GM19397 (cell line): ENCODE data around the gene JAK1.

Experiments used
- ATAC-seq: cut with Tn5 transposase; IDR thresholded peaks from one replicate; pipeline ENCODE4 v1.9.1; 2021; ENCODE audit warnings: mild to moderate bottlenecking, moderate library complexity; ENCODE audit not compliant: unreplicated experiment

The JAK1 gene

DNA sequence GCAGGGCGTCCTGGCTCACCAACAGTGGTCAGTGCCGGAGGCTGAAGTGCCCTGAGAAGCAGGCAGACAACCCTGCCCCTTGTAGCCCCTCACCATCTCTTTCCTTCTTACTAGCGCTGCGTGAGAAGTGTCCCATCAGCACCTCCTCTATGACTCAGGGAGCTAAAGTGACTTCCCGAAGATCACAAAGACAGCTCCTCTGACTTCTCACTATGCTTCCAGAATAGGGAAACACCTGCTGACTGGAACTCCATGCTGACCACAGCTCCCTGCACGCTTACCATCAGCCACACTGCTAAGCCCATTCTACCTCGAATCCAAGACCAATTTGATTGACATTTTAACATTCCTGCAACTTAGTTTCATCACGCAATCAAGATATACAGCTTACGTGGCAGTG, 92.8 kb downstream of the JAK1 start:
- ATAC-seq, result no peak

DNA sequence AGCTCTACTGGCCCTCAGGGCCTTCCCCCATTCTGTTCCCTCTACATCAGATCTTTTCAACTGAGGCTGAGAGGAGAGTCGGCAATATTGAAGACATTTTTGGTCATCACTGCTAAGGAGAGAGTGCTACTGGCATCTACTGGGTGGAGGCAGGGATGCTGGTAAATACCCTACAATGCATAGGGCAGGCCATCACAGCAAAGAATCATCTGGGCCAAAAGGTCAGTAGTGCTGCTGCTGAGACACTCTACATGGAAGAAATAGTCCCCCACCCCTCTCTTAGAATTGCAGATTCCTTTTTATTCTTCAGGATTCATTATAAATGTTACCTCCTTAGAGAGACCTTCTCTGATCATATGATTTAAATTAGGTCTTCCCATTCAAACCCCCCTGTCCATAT, 94.3 kb downstream of the JAK1 start:
- ATAC-seq, result no peak

DNA sequence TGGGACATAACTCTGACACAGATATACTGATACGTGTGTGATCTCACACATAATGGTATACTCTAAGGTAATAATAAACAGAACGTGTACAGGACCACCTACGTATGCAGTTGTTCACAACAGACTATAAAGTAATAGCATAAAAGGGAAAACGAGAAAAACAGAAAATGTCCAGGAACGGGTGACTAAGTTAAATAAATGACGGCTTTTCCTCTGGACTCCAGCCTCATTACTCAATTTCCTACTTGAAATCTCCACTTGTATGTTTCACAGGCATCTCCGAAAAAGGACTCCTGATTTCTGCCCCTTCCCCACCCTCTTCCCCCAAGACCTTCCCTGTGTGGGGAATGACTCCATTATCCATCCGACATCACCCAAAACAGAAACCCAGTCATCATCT, 95.1 kb downstream of the JAK1 start:
- no peak for ATAC-seq

DNA sequence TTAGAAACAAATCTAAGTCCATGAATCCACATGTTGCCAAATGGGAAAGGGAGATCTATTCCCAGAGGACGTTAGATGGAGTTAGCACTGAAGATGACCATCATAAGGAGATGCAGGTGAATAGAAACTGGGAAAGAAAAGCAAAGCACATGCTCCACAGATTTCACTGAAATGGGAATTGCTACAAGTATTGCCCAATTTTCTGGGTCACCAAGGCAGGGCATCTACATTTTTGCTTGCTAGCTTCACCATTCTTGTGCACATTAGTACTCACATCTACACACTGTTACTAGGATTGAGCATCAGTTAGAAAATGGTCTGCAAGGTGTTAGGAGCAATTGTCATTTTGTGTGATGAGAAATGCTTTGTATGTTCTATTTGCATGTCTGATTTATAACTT, 99.1 kb downstream of the JAK1 start:
- no peak for ATAC-seq

DNA sequence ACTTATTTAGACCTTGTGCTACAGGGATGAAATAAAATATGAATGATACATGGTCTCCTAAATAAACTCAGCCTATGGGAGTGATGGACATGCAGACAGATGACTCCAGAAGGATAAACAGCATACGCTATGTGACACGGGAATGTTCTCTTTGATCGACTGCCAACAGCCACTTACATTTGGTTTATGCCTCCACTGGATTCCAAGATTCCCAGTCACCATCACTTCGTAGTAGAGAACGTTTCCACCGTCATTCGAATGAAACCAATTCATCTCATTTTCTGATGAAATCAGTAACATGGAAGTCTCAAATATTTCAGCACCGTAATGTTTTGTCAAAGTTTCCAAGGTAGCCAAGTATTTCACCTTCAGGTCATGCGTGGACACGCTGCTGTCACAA, 99.7 kb downstream of the JAK1 start:
- ATAC-seq, result no peak

DNA sequence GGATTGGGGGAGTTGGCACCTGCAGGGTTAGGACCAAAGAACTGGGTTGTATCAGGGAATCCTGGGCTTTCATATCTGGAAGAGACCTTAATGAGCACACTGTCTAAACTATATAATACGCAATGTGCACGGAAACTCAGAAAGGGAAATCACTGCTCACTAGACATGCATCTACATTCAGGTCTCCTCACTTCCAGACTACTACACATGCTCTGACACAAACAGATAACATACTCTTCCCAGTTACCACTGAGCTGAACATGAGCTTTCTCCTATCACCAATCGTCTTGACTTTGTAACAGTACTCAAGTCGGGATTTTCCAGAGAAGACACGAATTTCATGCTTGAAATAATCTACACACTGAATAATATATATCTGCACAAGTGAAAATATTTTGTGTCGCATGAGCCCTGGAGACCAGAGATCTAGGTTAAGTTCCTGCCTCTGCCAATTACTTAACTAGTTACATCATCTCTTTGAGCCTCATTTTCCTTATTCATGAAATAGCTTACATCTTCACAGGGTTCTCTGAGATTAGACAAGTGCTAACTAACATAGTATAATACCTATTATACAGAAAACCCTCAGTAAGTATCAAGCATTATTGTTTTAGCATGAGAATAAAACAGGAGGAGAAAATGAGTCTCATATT, 101.1 kb downstream of the JAK1 start:
- no peak for ATAC-seq

DNA sequence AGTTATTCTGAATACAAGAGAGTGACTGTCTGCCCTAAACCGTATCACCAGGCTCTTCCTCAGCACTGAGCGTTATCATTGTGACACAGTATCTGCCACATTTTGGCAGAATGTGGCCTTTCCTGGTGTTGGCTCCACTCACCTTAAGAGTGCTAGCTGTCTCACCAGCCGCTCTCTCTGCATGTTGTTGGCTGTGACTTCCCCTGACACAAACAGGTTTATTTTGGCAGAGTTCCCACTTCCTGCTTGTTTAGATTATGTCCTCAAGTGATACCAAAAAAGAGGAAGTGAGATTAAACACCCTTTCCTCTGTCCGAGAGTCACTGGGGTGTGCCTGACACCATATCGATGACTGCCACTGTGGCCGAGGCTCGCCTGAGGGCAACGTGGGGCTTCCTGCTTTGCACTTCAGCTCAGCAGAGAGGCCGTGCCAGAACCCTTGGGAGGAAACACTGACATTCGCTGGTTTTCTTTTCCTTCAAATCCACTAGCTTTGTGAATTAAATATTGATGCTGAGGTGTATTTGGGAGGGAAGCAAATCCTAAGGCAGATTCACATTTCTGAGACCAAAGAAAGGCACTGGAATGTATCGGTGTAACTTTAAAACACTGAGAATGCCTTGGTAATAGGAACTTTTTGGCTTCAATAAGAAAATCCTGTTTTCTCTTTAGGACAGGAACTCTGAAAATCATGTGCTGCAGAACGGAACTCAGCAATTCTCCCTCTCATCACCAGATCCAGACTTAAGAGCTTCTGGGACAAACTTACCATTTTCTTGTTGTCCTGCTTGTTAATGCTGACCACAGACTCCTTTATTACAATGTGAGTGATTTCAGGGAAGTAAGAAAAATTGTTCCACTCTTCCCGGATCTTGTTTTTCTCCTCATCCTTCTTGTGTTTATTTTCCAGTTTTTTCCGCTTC, 102.1 kb downstream of the JAK1 start:
- peak; percentile 99 for ATAC-seq

DNA sequence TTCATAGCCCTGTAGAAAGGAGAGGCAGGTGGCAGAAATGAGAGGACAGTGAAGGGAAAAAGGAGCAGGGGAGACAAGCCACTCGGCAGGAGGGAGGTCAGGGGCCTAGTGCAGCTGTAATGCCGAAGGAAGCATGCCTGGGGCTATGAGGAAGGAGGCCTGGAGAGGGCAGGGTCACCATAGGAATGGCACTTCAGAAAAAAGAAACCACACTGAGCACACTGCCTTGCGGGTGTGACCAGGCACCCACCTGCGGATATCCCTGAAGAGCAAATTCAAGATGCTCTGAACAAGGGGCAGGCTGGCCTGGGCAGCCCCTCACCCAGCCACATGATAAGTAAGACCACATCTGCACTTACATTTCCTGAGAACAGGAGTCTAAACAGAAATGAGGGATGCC, 104.7 kb downstream of the JAK1 start:
- ATAC-seq, result no peak

DNA sequence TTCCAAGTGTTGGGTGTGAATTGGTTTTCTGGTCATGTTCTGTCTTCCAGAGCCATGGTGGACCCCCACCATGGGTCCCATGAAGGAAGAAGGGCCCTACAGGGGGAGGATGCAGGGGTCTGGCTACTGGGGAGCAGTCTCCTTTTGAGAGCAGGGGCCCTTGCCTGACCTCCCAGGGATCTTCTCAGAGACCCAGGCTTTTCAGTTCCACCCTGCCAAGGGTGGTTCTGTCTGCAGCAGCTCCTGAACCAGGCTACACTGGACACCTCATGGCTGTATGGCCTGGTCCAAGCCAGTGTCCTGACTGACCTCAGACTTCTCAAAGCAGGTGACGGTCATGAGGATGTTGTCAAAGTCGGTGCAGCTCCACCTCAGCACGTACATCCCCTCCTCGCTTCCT, 109.0 kb downstream of the JAK1 start:
- no peak for ATAC-seq

DNA sequence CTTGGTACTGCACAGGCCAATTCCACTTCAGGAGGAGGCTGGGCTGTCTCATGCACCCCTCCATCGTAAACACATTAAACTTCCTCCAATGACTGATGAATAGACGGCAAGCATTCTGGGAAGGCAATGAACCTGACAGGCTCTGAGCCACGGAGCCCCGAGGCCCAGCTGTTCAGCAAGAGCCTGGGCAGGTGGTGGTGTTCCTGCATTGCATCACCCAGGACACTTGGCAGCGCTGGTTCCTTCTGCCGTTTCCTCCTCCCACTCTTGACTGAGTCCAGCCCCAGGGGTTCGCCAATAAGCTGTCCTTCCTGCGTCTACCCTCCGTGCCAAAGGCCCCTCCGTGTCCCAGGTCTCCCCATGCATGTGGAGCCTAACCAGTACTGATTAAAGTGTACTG, 109.8 kb downstream of the JAK1 start:
- ATAC-seq, result no peak

DNA sequence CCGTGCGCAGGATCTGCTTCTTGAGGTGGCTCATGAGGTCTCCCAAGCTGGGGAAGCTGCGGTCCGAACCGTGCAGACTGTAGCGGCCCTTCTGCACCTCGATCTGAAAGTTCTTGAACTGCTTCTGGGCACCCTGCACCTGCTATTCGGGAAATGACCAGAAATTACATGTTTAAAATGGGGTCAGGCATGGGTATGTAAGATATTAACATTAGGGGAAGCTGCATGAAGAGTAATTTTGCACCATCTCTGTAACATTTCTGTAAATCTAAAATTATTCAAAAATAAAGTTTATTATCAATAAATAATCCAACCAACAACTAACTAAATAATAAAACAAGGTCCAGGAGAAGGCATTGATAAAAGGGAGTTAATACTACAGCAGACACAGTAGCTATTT, 110.8 kb downstream of the JAK1 start:
- no peak for ATAC-seq

DNA sequence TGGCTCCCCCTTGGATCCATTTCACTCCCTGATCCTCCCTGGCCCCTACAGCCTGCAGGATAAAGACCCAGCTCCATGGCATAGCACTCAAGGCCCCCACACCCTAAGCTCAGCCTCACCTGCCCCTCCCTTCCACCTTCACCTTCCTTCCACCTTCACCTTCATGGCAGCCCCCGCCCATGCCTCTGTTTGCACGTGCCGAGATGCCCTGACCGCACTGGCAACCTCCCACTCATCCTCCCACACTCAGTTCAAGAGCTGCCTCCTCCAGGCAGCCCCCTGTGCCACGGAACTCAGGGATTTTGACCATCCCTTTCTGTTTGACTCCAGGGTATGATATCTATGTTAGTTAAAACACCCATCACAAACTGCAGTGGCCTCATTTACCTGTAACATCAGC, 111.7 kb downstream of the JAK1 start:
- ATAC-seq, result no peak

DNA sequence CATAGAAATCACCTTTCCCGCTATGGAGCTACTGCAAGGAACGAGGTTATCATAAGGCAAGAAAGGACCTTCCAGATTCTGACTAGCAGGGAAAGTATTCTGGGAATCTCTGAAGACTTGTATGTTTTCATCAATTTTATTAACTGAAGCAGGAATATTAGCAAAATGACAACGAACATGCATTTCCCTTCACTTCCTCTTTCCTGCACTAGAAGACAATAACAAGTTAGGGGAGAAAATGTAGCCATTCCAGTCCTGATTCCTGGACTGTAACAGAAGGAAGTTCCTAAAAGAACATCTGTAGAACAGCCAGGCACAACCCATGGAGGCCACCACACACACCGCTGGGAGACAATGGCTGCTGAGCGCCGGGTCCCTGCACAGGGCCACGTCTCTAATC, 114.7 kb downstream of the JAK1 start:
- no peak for ATAC-seq

DNA sequence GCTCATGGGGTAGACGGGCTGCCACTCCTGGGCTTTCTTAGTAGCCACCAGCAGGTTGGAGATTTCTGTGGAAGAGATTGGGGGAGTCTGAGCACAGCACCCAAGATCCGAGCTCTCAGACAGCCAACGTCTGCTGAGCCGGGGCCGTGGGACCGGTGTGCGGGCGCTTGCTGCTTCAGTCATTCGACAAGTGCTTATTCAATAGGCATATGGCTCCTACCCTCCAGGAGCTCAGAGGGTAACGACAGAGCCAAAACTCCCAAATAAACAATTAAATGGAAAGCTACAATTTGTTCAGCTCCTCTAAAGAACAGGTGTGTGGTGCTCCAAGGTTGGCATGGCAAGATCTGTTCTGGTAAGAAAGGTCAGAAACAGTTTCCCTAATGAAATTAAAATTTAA, 115.5 kb downstream of the JAK1 start:
- no peak for ATAC-seq

DNA sequence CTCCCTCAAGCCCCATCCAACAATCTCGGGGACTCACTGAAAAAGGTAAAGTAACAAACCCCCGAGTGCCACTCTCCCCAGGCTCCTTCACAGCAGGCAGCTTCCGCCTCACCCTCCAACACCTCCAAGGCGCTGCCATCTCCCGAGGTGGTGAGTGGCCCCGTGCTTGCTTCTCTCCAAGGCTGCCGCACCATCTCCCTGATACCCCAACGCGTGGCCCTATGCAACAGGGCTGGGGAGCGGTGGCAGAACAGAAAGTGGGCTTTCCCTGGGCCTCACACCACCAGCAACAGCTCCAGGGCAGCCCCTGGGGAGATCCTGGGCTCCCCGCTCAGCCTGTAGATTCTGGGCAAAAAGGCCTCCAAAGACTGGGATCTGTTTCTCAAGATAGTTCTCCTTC, 116.4 kb downstream of the JAK1 start:
- no peak for ATAC-seq

DNA sequence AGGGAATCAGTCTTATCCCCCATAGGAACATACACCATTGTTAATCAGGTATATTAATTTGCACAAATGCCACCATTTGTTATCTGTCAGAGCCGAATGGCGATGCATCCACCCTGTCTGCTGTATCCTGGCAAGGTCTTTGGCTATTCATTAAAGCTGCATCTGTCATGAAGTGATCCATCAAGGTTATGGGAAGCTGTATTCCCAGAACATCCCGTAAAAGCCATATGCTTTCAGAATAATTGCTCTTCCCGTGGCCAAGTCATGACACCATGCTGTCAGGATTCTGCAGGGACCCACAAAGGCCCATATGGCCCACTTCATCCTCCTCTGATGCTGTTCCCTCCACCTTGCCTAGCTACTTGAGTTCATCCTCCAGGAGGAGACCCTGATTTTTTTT, 117.5 kb downstream of the JAK1 start:
- no peak for ATAC-seq

DNA sequence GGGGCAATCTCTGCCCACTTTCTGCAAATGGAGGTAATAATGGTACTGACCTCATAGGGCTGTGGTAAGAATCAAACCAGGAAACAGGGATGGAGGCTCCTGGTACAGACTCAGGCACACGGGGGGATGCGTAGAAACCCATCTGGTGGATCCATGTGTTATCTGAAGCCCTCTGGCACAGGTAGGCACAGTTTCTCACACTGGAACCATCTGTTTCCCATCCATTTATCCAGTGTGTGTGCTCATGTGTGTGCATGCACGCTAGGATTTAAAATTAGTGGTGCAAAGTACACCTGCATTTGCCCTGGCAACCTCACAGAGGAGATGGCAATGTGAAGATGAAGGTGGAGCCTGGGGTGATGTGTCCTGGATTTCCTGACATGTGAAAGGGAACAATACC, 118.2 kb downstream of the JAK1 start:
- ATAC-seq, result no peak

DNA sequence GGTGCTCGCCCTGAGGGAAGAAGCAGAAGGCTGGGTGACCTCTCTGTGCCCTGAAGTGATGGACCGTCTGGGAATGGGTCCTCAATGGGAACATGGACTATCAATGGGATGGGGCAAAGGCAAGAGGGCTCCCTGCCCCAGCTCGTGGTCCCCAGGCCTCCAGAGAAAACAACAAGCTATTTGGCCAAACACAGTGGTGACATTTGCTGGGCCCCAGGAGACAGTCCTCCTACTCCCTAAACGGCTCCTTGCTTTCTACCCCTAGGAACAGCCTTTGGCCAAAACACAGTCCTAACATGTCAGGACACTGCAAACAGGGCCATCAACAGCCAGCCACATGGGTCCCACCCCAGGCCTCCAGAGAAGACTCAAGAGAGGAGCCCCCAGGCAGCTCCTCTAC, 118.7 kb downstream of the JAK1 start:
- no peak for ATAC-seq

DNA sequence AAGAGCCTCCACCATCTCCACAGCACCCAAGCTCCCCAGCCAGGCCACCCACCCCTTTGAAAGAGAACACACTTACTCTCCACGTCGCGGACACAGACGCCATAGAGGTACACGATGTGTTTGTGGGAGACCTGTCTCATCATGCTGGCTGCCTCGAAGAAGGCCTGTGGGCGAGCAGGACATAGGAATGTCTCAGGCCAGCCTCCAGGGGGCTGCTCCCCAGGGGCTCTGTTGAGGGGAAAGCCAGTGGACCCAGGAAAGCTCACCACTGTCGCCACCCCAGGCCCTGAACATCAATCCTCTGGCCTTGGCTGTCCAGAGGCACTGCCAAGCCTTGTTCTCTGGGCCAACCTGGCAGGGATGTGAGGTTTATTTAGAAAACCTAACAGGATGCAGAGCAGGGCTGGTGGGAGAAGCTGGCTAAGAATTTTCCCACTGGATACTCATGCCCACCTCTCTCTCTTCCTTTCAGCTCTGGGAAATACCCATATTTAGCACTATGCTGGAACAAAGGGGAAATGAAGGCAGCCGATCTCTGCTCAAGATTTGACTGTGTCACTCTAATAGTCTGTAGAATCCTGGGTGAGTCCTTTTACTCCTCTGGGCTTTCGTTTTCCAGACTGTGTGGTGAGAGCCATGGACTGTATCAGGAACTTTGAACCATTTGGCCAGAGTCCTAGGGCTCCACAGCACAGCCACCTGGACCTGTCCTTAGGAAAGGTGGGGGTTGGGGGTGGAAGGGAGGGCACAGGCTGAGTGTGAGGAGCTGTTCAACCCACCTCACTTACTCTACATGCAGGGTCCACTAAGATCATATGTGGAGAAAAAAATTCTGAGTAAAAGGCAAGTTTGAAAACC, 119.5 kb downstream of the JAK1 start:
- no peak for ATAC-seq

DNA sequence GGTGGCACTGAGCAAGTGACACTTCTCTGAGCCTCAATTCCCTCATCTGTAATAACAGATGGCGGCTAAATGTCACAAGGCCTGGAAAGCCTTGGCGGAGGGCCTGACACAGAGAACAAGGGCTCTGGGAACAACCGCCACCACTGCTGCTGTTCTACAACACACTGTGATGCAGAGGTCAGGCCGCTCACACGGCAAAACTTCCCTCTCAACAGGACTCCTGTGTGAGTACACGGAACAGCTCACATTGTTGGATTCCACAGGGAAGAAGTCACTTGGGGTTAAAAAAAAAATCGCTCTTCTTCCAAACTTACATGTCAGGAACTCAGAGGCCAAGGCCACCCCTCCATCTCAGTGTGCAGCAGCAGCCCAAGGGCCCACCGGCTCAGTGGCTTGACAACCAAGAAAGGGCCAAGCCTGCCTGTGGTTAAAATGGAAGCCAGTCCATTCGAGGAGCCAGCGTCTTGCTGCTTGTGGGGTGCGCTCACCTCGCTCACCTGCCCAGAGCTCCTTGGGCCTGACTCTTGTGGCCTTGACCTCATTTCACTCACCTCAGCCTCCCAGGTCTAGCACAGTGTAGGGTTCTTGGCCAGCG, 120.4 kb downstream of the JAK1 start:
- no peak for ATAC-seq

DNA sequence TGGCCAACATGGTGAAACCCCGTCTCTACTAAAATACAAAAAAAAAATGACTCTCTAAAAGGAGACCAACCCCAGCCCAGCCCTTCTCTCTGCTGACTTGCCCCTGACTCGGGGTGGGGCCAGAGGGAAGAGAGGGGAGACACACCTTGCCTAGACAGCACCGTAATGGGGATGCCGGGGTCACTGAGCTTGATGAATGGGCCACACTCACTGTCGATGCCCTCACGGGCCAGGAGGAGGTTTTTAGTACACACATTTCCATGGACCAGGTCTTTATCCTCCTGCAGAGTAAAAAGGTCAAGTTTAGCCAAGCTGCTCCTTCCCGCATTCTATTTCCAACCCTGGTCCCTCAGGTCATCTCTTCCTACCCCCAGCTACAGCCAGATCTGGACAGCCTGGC, 121.7 kb downstream of the JAK1 start:
- ATAC-seq, result no peak
